Testis (tissue), 3 donors: Measurements from ENCODE around the gene NAGS. TPM values are rescaled to one million over a fixed set of nuclear protein-coding genes. Genes with fewer than 3 reads are reported as not detected.

Source experiments
- DNase-seq: peaks from one replicate; pipeline ENCODE4 v3.0.0-alpha.2; 2019
- H3K27ac ChIP-seq, 2 donors: fragments of 200-600 bp; sonication (generic); one replicate each; pipeline ENCODE4 v1.5.1; 2019
- H3K27me3 ChIP-seq: fragments of 200-600 bp; sonication (generic); one replicate; pipeline ENCODE4 v1.5.1; 2019
- H3K36me3 ChIP-seq: fragments of 200-600 bp; sonication (generic); one replicate; pipeline ENCODE4 v1.5.1; 2017; ENCODE audit warnings: low read depth; ENCODE audit errors: missing control alignments
- H3K4me1 ChIP-seq: fragments of 200-600 bp; sonication (generic); one replicate; pipeline ENCODE4 v1.5.1; 2019
- H3K4me3 ChIP-seq, 2 donors: fragments of 200-600 bp; sonication (generic); one replicate each; pipeline ENCODE4 v1.5.1; 2017 to 2019
- H3K9me3 ChIP-seq: fragments of 200-600 bp; sonication (generic); one replicate; pipeline ENCODE4 v1.5.1; 2017
- POLR2A ChIP-seq: fragments of 450-650 bp; IDR thresholded peaks from one replicate; pipeline ENCODE4 v1.6.1; 2017; ENCODE audit warnings: antibody characterized with exemption, mild to moderate bottlenecking, moderate library complexity
- WGBS, 2 donors: methylation state at CpG; one replicate each; pipeline ENCODE4 v1.1.5; 2018; 5-methylcytosine and 5-hydroxymethylcytosine counted together
- intact Hi-C: fragments of 100-400 bp; cut with DNase I; formaldehyde crosslinking; loops from one replicate; pipeline ENCODE4 v1.15.1; 2023; ENCODE audit warnings: low total_unique reads
- polyA plus RNA-seq: library from polyadenylated mRNA; stranded (reverse); fragments of 350-450 nt; fragmentation: Illumina TruSeq; extraction: RNeasy Lipid Tissue Mini Kit (QIAGEN cat#74804); gene quantifications from one replicate; pipeline ENCODE4 v1.2.3, GENCODE V29; 2014; ENCODE audit warnings: low read depth, low replicate concordance; ENCODE audit not compliant: insufficient read depth
- total RNA-seq, 2 donors: library from RNA; depleted of rRNA; stranded (reverse); fragments of >200 nt; gene quantifications; one replicate each; pipeline ENCODE4 v1.2.3, GENCODE V29; 2016
- TF ChIP-seq, protein P1 (sequence below), 3 experiments: fragments of 450-650 bp in 2 of 3; fragments of 200-600 bp in 1 of 3; sonication (generic) in 1 of 3; IDR thresholded peaks; one replicate each; pipeline ENCODE4 v1.5.1; 2016 to 2019; ENCODE audit warnings: antibody characterized with exemption in 3 of 3, mild to moderate bottlenecking in 2 of 3, moderate library complexity in 1 of 3

NAGS gene
- total and polyA plus RNA-seq, 3 donors from 2014 or later: 2.5 to 6.5 (median 3.1) TPM

DNA sequence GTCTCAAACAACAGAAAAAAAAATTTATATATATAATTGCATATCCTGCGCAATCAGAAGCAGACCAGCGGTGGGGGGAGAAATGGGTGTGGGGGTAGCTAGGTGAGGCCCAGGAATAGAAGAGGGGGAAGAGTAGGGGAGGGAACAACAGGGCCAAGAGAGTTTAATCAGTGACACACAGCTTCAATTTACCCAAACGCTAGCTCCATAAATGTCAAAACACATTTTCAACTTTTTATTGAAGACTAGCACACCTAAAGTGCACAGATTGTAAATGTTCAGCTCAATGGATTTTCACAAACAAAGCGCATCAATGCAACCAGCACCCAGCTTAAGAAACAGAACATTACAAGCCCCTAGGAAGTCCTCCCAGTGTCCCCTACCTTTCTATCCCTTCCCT lies 24.8 kb upstream of the NAGS start:
- no peaks in the 10 kb centered on the region for H3K9me3 ChIP-seq
- WGBS, 2 donors: 88 to 92% methylated on average over 4 of the region's 4 CpGs

DNA sequence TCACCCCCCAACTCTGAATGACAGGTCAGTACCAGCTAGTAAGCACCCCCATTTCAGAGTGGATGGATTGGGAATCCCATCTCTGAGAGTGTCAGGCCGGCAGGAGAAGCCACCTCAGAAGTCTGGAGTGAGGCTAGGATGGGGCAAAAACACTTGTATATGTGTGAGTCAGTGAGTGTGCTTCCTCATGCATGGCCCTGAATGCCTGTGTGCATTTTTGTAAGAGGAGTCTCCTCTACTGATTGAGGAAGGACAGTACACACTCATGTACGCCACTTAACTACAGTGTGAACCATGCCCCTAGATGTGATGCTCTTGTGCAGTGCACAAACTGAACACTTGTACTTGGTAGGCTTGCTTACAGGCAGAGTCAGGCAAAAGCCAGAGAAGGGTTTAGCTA lies 22.3 kb upstream of the NAGS start:
- Histone ChIP-seq H3K27ac (no peak overlapping the region), H3K9me3 (no peaks in the 10 kb centered on the region), H3K4me3 (no peak overlapping the region), H3K27me3 (no peaks in the 10 kb centered on the region), H3K4me1 (no peaks in the 10 kb centered on the region), H3K36me3 (no peaks in the 10 kb centered on the region)
- no peak for DNase-seq
- TF ChIP-seq, protein P1, sequence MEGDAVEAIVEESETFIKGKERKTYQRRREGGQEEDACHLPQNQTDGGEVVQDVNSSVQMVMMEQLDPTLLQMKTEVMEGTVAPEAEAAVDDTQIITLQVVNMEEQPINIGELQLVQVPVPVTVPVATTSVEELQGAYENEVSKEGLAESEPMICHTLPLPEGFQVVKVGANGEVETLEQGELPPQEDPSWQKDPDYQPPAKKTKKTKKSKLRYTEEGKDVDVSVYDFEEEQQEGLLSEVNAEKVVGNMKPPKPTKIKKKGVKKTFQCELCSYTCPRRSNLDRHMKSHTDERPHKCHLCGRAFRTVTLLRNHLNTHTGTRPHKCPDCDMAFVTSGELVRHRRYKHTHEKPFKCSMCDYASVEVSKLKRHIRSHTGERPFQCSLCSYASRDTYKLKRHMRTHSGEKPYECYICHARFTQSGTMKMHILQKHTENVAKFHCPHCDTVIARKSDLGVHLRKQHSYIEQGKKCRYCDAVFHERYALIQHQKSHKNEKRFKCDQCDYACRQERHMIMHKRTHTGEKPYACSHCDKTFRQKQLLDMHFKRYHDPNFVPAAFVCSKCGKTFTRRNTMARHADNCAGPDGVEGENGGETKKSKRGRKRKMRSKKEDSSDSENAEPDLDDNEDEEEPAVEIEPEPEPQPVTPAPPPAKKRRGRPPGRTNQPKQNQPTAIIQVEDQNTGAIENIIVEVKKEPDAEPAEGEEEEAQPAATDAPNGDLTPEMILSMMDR (IDR thresholded peaks at IDR 0.05): no peak
- no peak for TF ChIP-seq POLR2A
- intact Hi-C loops: no loop called here
- 80 to 92% methylated on average over 2 of the region's 2 CpGs for WGBS, 2 donors

More for the DNA sequence above, 24.8 kb upstream of the NAGS start:
- H3K36me3 ChIP-seq: no peaks in the 10 kb centered on the region
- no peak for DNase-seq
- no peak for TF ChIP-seq POLR2A
- TF ChIP-seq, protein P1 (IDR thresholded peaks at IDR 0.05): no peak
- H3K27me3 ChIP-seq: no peaks in the 10 kb centered on the region
- no peaks in the 10 kb centered on the region for H3K4me1 ChIP-seq
- H3K4me3 ChIP-seq: no peak overlapping the region
- no peak overlapping the region for H3K27ac ChIP-seq
- intact Hi-C loops: no loop called here

DNA sequence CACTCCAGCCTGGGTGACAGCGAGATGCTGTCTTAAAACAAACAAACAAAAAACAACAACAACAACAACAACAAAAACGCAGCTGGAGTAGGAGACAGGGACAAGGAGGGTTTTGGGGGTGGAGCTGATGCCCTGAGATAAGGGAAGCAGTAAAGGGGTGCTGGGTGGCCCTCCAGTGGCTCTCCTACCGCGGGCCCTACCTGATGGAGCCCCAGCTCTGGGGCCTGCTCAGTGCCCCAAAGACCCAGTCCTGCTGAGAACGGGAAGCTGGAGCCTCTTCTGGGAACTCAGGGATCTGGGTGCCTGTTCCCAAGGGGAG lies 21.3 kb upstream of the NAGS start:
- no peak overlapping the region for H3K27ac ChIP-seq
- 13 to 29% methylated on average over 4 to 5 of the region's 5 CpGs for WGBS, 2 donors
- intact Hi-C loops: no loop called here
- DNase-seq: no peak
- TF ChIP-seq, protein P1 (IDR thresholded peaks at IDR 0.05): no peak
- TF ChIP-seq POLR2A: no peak
- no peaks in the 10 kb centered on the region for H3K27me3 ChIP-seq
- H3K9me3 ChIP-seq: no peaks in the 10 kb centered on the region
- H3K4me3 ChIP-seq: peak overlapping the region in 1 of 2 donors; percentile 48
- no peaks in the 10 kb centered on the region for H3K36me3 ChIP-seq
- no peaks in the 10 kb centered on the region for H3K4me1 ChIP-seq

DNA sequence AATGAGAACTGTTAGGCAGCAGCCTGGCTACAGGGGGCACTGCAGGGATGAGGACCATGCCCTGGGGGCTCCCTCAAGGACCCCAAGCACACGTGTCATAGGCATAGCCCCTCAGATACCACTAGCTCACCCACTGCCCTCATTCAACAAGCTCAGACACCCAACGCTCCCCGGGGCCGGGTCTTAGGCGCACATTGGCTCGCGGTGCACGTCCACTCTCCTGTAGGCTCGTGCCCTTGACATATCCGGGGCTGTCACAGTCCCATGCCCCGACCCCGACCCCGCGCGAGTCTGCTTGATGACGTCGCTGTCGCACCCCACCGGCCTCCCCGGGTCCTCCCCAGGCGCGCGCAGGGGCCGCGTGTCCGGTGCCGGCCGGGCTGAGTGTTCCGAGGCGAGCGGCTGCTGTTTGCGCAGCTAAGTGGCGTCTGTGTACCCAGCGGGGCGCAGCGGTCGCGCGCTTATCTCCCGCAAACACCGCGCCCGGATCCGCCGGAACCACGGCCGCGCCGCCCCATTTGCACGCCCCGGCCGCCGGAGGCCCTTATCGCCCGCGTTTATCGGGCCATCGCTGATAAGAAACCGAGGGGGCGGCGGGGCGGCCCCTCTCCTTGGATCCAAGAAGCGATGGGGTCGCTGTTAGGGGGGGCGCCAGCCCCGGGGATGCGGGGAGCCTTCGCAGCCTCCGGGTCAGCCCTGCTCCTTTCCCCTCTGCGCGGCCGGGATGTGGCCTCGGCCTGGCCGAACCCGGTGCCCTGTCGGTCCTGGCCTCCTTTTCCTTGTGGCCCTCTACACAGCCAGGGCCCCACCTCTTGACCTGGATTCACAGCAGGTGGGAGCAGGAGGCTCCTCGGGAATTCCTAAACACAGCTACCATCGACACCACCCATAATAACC lies 20.7 kb upstream of the NAGS start:
- peak overlapping the region; percentile 43 to 48 for H3K4me3 ChIP-seq
- peak; percentile 52 for DNase-seq
- H3K27ac ChIP-seq: no peak overlapping the region
- TF ChIP-seq POLR2A: no peak
- TF ChIP-seq, protein P1 (IDR thresholded peaks at IDR 0.05): peak in 1 of 3 experiments; percentile 13
- intact Hi-C loops: no loop called here
- 3 to 6% methylated on average over 9 to 77 of the region's 78 CpGs for WGBS, 2 donors
- H3K27me3 ChIP-seq: no peaks in the 10 kb centered on the region
- no peaks in the 10 kb centered on the region for H3K9me3 ChIP-seq
- H3K4me1 ChIP-seq: no peaks in the 10 kb centered on the region
- H3K36me3 ChIP-seq: no peaks in the 10 kb centered on the region

DNA sequence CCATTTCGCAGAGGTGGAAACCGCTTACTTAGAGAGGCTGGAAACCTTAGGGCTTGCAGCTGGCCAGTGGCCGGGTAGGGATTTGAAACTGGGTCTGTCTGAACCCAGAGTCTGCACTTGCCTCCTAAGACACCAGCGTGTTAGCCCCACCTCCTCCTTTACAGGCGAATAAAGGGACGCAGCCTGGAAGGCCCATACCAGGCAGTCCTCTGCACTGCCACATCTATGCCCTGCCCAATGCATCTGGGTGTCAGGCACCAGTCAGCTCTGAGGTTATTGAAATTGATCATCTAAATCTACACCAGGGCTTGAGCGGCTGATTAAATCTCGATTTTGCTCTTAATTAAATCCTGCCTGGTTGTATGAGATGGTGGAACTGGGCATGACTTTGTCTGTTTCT lies 19.9 kb upstream of the NAGS start:
- intact Hi-C loops: no loop called here
- H3K4me3 ChIP-seq: no peak overlapping the region
- H3K4me1 ChIP-seq: no peaks in the 10 kb centered on the region
- TF ChIP-seq, protein P1 (IDR thresholded peaks at IDR 0.05): no peak
- no peak for TF ChIP-seq POLR2A
- H3K27me3 ChIP-seq: no peaks in the 10 kb centered on the region
- H3K36me3 ChIP-seq: no peaks in the 10 kb centered on the region
- no peak for DNase-seq
- no peaks in the 10 kb centered on the region for H3K9me3 ChIP-seq
- WGBS, 2 donors: 32 to 62% methylated on average over 8 of the region's 8 CpGs
- H3K27ac ChIP-seq: no peak overlapping the region
